Raji (cell line): ENCODE results near the gene ANKRD34B.

Experiments used
- POLR2A ChIP-seq: IDR thresholded peaks from 2 replicates; pipeline ENCODE4 v1.6.1; 2011; ENCODE audit warnings: low read depth, low read length, control low read depth; ENCODE audit not compliant: insufficient read depth

ANKRD34B gene

DNA sequence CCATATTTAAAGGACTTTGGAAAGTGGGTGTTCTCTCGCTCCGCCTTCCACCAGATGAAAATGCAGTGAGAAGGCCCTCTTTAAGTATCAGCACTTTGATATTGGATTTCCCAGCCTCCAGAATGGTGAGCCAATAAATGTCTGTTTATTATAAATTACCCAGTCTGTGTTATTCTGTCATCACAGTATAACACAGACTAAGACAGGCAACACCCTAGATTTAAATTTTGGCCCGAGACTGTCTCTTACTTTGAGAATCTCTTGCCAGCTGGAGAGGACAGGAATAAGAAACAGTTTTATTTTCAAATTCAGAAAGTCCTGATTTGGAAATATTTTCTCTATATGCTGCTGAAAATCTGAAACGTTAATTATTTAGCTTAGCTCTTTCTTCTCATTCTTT is 60.7 kb downstream of the ANKRD34B start:
- TF ChIP-seq POLR2A, result no peak

DNA sequence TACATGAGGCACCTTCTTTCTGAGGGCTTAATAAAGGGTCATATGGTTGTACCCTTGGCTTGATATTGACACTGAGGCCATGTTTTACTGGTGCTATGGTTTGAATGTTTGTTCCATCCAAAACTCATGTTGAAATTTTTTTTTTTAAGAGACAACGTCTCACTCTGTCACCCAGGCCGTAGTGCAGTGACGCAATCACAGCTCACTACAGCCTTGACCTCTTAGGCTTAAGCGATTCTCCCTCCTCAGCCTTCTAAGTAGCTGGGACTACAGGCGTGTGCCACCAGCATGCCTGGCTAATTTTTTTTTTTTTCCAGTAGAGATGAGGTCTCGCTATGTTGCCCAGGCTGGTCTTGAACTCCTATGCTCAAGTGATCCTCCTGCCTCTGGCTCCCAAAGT is 61.2 kb downstream of the ANKRD34B start:
- TF ChIP-seq POLR2A, result no peak

DNA sequence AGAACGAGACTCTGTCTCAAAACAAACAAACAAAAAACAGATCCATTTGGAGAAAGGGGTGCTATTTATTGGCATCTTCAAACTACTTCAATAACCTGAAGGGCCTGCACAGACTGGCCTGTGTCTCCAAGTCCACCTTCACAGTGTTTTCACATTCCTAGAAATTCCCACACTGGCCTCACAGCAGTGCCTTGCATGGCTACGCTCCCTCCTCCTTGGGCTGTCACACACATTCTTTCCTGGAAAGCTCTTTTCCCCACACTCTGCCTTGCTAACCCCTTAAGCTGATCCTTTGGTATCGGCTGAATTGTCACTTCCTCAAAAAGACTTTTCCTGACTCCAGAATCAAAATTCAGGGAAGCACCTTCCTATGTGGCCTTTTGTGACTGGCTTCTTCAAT is 62.4 kb downstream of the ANKRD34B start:
- TF ChIP-seq POLR2A, result no peak
